BJ (cell line): ENCODE measurements around the gene ATL1. TPM values are rescaled to one million over a fixed set of nuclear protein-coding genes. Genes with fewer than 3 reads are reported as not detected.
A peak's percentile ranks its signal among the peaks of the same experiment; 100 is the strongest.

Experiments
- CTCF ChIA-PET: fragments of 350-600 bp; formaldehyde crosslinking; extraction: SDS; loops from one replicate; lab custom pipeline; 2021; ENCODE audit warnings: antibody characterized with exemption, inconsistent platforms; lab: Yijun Ruan, JAX
- POLR2A ChIA-PET: fragments of 300-600 bp; sonication (Branson Sonifier 250); formaldehyde crosslinking; extraction: SDS; loops from one replicate; lab custom pipeline; 2021; ENCODE audit warnings: antibody characterized with exemption; lab: Charles Lee
- DNase-seq: peaks from one replicate; pipeline ENCODE4 v3.0.0-alpha.2; 2011; ENCODE audit warnings: low read depth
- H3K27me3 ChIP-seq: 2 replicates; pipeline ENCODE4 v1.6.0; 2011; ENCODE audit warnings: low read length; ENCODE audit not compliant: control insufficient read depth, insufficient read depth
- H3K36me3 ChIP-seq: 2 replicates; pipeline ENCODE4 v1.5.1; 2011; ENCODE audit warnings: low read length; ENCODE audit not compliant: control insufficient read depth, insufficient read depth
- H3K4me3 ChIP-seq: 2 replicates; pipeline ENCODE4 v1.5.1; 2011; ENCODE audit warnings: low read depth, mild to moderate bottlenecking, control low read depth, low read length
- polyA plus RNA-seq: library from polyadenylated mRNA; depleted of rRNA; stranded (reverse); fragments of >200 nt; gene quantifications from 2 replicates; pipeline ENCODE4 v1.2.3, GENCODE V29; 2011
- TF ChIP-seq, protein P1 (sequence below): IDR thresholded peaks from 2 replicates; pipeline ENCODE4 v1.5.1; 2011; ENCODE audit warnings: low read depth, mild to moderate bottlenecking, control low read depth, inconsistent platforms, low read length, moderate library complexity; ENCODE audit not compliant: insufficient read depth

Gene ATL1
- polyA plus RNA-seq, 1 experiment = 4.5 TPM

- ChIA-PET POLR2A (no interaction called here), CTCF (interaction anchor here (1.5 kb wide), 1 partner anchor 11 kb away, joined by 4 read pairs; the partner anchor contains the start of gene MAP4K5)
- H3K27me3 ChIP-seq = no peaks in the 10 kb centered on the region
- DNase-seq = peak; percentile 50
- TF ChIP-seq, protein P1, sequence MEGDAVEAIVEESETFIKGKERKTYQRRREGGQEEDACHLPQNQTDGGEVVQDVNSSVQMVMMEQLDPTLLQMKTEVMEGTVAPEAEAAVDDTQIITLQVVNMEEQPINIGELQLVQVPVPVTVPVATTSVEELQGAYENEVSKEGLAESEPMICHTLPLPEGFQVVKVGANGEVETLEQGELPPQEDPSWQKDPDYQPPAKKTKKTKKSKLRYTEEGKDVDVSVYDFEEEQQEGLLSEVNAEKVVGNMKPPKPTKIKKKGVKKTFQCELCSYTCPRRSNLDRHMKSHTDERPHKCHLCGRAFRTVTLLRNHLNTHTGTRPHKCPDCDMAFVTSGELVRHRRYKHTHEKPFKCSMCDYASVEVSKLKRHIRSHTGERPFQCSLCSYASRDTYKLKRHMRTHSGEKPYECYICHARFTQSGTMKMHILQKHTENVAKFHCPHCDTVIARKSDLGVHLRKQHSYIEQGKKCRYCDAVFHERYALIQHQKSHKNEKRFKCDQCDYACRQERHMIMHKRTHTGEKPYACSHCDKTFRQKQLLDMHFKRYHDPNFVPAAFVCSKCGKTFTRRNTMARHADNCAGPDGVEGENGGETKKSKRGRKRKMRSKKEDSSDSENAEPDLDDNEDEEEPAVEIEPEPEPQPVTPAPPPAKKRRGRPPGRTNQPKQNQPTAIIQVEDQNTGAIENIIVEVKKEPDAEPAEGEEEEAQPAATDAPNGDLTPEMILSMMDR = no peak
- 0 out of 2 replicates have a peak, but pooled peaks cover 1% of the 10 kb centered on the region for H3K36me3 ChIP-seq
- H3K4me3 ChIP-seq = no peak overlapping the region
Measured at GRCh38 chr14:50520947-50521815, 38.8 kb upstream of the ATL1 start.

DNA sequence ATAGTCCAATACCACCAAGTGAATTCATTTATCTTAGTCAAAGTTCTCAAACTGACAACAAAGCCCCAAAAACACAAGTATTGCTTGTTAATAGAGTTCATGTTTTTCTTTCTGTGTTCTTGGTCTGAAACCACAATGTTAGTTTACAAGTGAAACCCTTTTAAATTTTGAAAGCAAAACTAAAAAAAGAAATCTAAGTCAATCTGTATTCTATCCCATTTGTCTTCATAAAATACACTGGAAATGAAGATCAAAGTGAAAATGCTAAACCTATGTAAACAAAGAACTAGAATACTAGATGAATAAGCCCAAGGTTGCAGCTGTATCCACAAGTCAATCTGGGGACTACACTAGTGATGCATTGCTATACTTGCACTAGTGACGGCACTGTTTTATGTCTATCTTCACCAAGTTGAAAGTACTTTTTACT lies 38.0 kb upstream of the ATL1 start:
- DNase-seq = no peak
- Histone ChIP-seq H3K27me3 (no peaks in the 10 kb centered on the region), H3K36me3 (0 out of 2 replicates have a peak, but pooled peaks cover 1% of the 10 kb centered on the region), H3K4me3 (no peak overlapping the region)
- TF ChIP-seq, protein P1 = no peak
- ChIA-PET CTCF (interaction anchor here (0.6 to 0.7 kb wide), 2 partner anchors 10 to 119 kb away, joined by 3 read pairs; partner anchors contain the start of gene MAP4K5), POLR2A (no interaction called here)

- TF ChIP-seq, protein P1 = no peak
- H3K36me3 ChIP-seq = no peaks in the 10 kb centered on the region
- POLR2A ChIA-PET = interaction anchor here (0.7 kb wide), 1 partner anchor 884 kb away, joined by 3 read pairs; no protein-coding TSS in a partner anchor
- CTCF ChIA-PET = interaction anchor here (2.7 kb wide), 1 partner anchor 203 kb away, joined by 13 read pairs; no protein-coding TSS in a partner anchor
- H3K27me3 ChIP-seq = no peaks in the 10 kb centered on the region
- no peak for DNase-seq
- no peak overlapping the region for H3K4me3 ChIP-seq
Measured at GRCh38 chr14:50523271-50524041, 36.5 kb upstream of the ATL1 start.

GRCh38 chr14:50524060-50524459 lies 35.9 kb upstream of the ATL1 start:
- Histone ChIP-seq H3K36me3 (no peaks in the 10 kb centered on the region), H3K27me3 (no peaks in the 10 kb centered on the region), H3K4me3 (no peak overlapping the region)
- ChIA-PET POLR2A (no interaction called here), CTCF (interaction anchor here (2.7 kb wide), 1 partner anchor 203 kb away, joined by 13 read pairs; no protein-coding TSS in a partner anchor)
- TF ChIP-seq, protein P1 = no peak
- no peak for DNase-seq
